A673 (cell line): Measurements from ENCODE around the gene HOXB8. TPM values are rescaled to one million over a fixed set of nuclear protein-coding genes. Genes with fewer than 3 reads are reported as not detected.

Experiments
- BruUV-seq: library from RNA; stranded (reverse); fragments of 400-500 nt; replicated peaks from 2 replicates; lab custom pipeline; 2021; lab: Mats Ljungman, UMichigan
- CTCF ChIA-PET: fragments of 300-600 bp; sonication (Branson Sonifier 250); formaldehyde crosslinking; loops from one replicate; lab custom pipeline; 2022; ENCODE audit warnings: antibody characterized with exemption; lab: Charles Lee
- POLR2A ChIA-PET: fragments of 300-600 bp; sonication (Branson Sonifier 250); formaldehyde crosslinking; loops from one replicate; lab custom pipeline; 2022; ENCODE audit warnings: antibody characterized with exemption; ENCODE audit not compliant: low non-redundant PET; lab: Charles Lee
- DNase-seq: peaks from one replicate; pipeline ENCODE4 v3.0.0-alpha.2; 2015; ENCODE audit warnings: low spot score
- H3K27ac ChIP-seq: fragments of 200-600 bp; sonication (generic); 2 replicates; pipeline ENCODE4 v1.5.1; 2016; ENCODE audit warnings: mixed run types, low read depth, mild to moderate bottlenecking, mixed read lengths, antibody characterized with exemption, low read length; ENCODE audit not compliant: poor library complexity, severe bottlenecking
- H3K27me3 ChIP-seq: fragments of 200-600 bp; sonication (generic); replicated peaks from 2 replicates; pipeline ENCODE4 v1.6.1; 2017; ENCODE audit warnings: mixed run types, low read depth, mild to moderate bottlenecking, mixed read lengths, antibody characterized with exemption, low read length; ENCODE audit not compliant: insufficient read depth, poor library complexity
- H3K36me3 ChIP-seq: fragments of 200-600 bp; sonication (generic); 2 replicates; pipeline ENCODE4 v1.6.1; 2016; ENCODE audit warnings: mixed run types, mild to moderate bottlenecking, mixed read lengths, antibody characterized with exemption, low read length; ENCODE audit not compliant: insufficient read depth, poor library complexity, severe bottlenecking
- H3K4me1 ChIP-seq: fragments of 200-600 bp; sonication (generic); 2 replicates; pipeline ENCODE4 v1.6.1; 2017; ENCODE audit warnings: mixed run types, mild to moderate bottlenecking, mixed read lengths, antibody characterized with exemption, low read length; ENCODE audit not compliant: insufficient read depth, poor library complexity, severe bottlenecking
- H3K4me3 ChIP-seq: fragments of 200-600 bp; sonication (generic); 2 replicates; pipeline ENCODE4 v1.5.1; 2016; ENCODE audit warnings: low read depth, mixed run types, mild to moderate bottlenecking, mixed read lengths, low read length; ENCODE audit not compliant: poor library complexity, severe bottlenecking
- H3K9me3 ChIP-seq: fragments of 200-600 bp; sonication (generic); 2 replicates; pipeline ENCODE4 v1.6.1; 2016; ENCODE audit warnings: mixed run types, low read depth, mild to moderate bottlenecking, mixed read lengths, antibody characterized with exemption, low read length; ENCODE audit not compliant: poor library complexity, severe bottlenecking
- EZH2 ChIP-seq: fragments of 200-600 bp; sonication (generic); IDR thresholded peaks from 2 replicates; pipeline ENCODE4 v1.6.1; 2017; ENCODE audit warnings: borderline replicate concordance, low read depth, mild to moderate bottlenecking, mixed read lengths, antibody characterized with exemption, low read length; ENCODE audit not compliant: poor library complexity, severe bottlenecking
- intact Hi-C: fragments of 100-400 bp; cut with micrococcal nuclease; formaldehyde crosslinking; loops from one replicate; pipeline ENCODE4 v1.10.0; 2022; ENCODE audit not compliant: unreplicated experiment
- total RNA-seq: library from RNA; stranded (reverse); gene quantifications from 2 replicates; pipeline ENCODE4 v1.2.3, GENCODE V29; 2021
- TF ChIP-seq, protein P1 (sequence below): fragments of 300-800, 200-600 bp; sonication (generic); conservative IDR thresholded peaks from 2 replicates; pipeline ENCODE4 v1.5.1; 2017; ENCODE audit warnings: low read depth, mild to moderate bottlenecking, antibody characterized with exemption, low read length, moderate library complexity, mixed read lengths

Gene HOXB8
- total RNA-seq, 1 experiment from 2014 or later = 13.1 TPM

DNA sequence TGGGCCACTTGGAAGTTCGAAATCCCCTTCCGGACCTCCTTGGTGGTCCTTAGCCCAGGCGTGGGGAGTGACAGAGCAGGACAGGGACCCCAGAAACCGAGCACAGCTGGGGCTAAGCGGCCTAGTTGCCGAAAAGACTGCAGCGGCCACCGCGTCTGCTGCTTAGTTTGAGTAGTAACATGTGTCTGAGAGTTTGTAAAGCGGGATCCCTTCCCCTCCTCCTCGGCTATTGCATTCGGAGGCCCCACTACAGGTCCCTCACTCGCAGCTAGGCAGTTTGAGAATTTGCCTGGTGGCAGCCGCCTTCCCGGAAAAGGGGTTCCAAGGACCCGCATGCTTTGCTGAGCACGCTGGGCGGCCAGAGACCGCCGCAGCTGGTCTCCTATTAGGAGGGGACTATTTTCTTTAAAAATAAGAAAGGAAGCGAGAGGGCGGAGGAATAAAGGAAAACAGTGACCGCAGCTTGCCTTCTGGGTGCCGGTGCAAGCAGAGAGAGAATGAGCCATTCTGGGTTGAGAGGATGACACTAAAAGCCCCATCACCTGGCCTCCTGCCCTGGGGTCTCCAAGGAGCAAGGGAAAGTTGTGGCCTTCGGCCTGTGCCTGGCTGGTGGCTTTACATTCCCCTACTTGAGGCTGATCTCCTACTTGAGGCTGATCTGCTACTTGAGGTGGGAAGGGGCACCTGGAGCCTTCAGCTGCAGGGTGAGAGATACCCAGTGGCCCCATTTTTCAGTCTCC lies 20.4 kb downstream of the HOXB8 start:
- POLR2A ChIA-PET = no interaction called here
- CTCF ChIA-PET = interaction anchor here (0.6 to 0.8 kb wide), 4 partner anchors 53 to 368 kb away, joined by 3 to 4 read pairs (median 4); no protein-coding TSS in a partner anchor
- peaks cover 36% of the 10 kb centered on the region for H3K4me1 ChIP-seq
- TF ChIP-seq, protein P1, sequence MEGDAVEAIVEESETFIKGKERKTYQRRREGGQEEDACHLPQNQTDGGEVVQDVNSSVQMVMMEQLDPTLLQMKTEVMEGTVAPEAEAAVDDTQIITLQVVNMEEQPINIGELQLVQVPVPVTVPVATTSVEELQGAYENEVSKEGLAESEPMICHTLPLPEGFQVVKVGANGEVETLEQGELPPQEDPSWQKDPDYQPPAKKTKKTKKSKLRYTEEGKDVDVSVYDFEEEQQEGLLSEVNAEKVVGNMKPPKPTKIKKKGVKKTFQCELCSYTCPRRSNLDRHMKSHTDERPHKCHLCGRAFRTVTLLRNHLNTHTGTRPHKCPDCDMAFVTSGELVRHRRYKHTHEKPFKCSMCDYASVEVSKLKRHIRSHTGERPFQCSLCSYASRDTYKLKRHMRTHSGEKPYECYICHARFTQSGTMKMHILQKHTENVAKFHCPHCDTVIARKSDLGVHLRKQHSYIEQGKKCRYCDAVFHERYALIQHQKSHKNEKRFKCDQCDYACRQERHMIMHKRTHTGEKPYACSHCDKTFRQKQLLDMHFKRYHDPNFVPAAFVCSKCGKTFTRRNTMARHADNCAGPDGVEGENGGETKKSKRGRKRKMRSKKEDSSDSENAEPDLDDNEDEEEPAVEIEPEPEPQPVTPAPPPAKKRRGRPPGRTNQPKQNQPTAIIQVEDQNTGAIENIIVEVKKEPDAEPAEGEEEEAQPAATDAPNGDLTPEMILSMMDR = no peak
- no peak for TF ChIP-seq EZH2
- no peaks in the 10 kb centered on the region for H3K9me3 ChIP-seq
- H3K4me3 ChIP-seq = no peak overlapping the region
- peak overlapping the region; percentile 77 for H3K27ac ChIP-seq
- intact Hi-C loops = no loop called here
- no peak for DNase-seq
- no TSS peak for BruUV-seq
- H3K36me3 ChIP-seq = peaks cover 12% of the 10 kb centered on the region
- H3K27me3 ChIP-seq = no peaks in the 10 kb centered on the region

- Histone ChIP-seq H3K9me3 (no peaks in the 10 kb centered on the region), H3K36me3 (peaks cover 12% of the 10 kb centered on the region), H3K27ac (peak overlapping the region; percentile 77), H3K4me1 (peaks cover 42% of the 10 kb centered on the region), H3K4me3 (peak overlapping the region; percentile 5), H3K27me3 (no peaks in the 10 kb centered on the region)
- intact Hi-C loops = no loop called here
- peak; percentile 93 for DNase-seq
- BruUV-seq = no TSS peak
- TF ChIP-seq, protein P1 = peak; percentile 96
- TF ChIP-seq EZH2 = no peak
- ChIA-PET CTCF (interaction anchor here (0.6 to 0.8 kb wide), 5 partner anchors 52 to 367 kb away, joined by 3 to 5 read pairs (median 4); no protein-coding TSS in a partner anchor), POLR2A (no interaction called here)
These were observed 21.1 kb downstream of the HOXB8 start for GRCh38 chr17:48593840-48594537.

- intact Hi-C loops = no loop called here
- Histone ChIP-seq H3K36me3 (peaks cover 12% of the 10 kb centered on the region), H3K9me3 (no peaks in the 10 kb centered on the region), H3K27ac (peak within 1 kb of the TSS; percentile 77), H3K4me3 (peak within 1 kb of the TSS; percentile 5), H3K27me3 (no peaks in the 10 kb centered on the region), H3K4me1 (peaks cover 46% of the 10 kb centered on the region)
- ChIA-PET CTCF (interaction anchor here (0.7 to 1.5 kb wide), 6 partner anchors 9 to 285 kb away, joined by 3 to 4 read pairs (median 3); no protein-coding TSS in a partner anchor), POLR2A (no interaction called here)
- TF ChIP-seq EZH2 = no peak
- TF ChIP-seq, protein P1 = no peak
- DNase-seq = no peak
- BruUV-seq = no TSS peak
These were observed 21.8 kb downstream of the HOXB8 start, which contains the start of gene HOXB5 for GRCh38 chr17:48593126-48593829. Gene HOXB5, minus strand, starts transcription at chr17:48593779. Its CDS starts 97 bp downstream, at chr17:48593682.
